BJ (cell line): ENCODE measurements around the gene NRP2. TPM values are rescaled to one million over a fixed set of nuclear protein-coding genes. Genes with fewer than 3 reads are reported as not detected.

Experiments
- CTCF ChIA-PET: fragments of 350-600 bp; formaldehyde crosslinking; extraction: SDS; loops from one replicate; lab custom pipeline; 2021; ENCODE audit warnings: antibody characterized with exemption, inconsistent platforms; lab: Yijun Ruan, JAX
- POLR2A ChIA-PET: fragments of 300-600 bp; sonication (Branson Sonifier 250); formaldehyde crosslinking; extraction: SDS; loops from one replicate; lab custom pipeline; 2021; ENCODE audit warnings: antibody characterized with exemption; lab: Charles Lee
- DNase-seq: peaks from one replicate; pipeline ENCODE4 v3.0.0-alpha.2; 2011; ENCODE audit warnings: low read depth
- H3K27me3 ChIP-seq: 2 replicates; pipeline ENCODE4 v1.6.0; 2011; ENCODE audit warnings: low read length; ENCODE audit not compliant: control insufficient read depth, insufficient read depth
- H3K36me3 ChIP-seq: 2 replicates; pipeline ENCODE4 v1.5.1; 2011; ENCODE audit warnings: low read length; ENCODE audit not compliant: control insufficient read depth, insufficient read depth
- H3K4me3 ChIP-seq: 2 replicates; pipeline ENCODE4 v1.5.1; 2011; ENCODE audit warnings: low read depth, mild to moderate bottlenecking, control low read depth, low read length
- polyA plus RNA-seq: library from polyadenylated mRNA; depleted of rRNA; stranded (reverse); fragments of >200 nt; gene quantifications from 2 replicates; pipeline ENCODE4 v1.2.3, GENCODE V29; 2011
- TF ChIP-seq, protein P1 (sequence below): IDR thresholded peaks from 2 replicates; pipeline ENCODE4 v1.5.1; 2011; ENCODE audit warnings: low read depth, mild to moderate bottlenecking, control low read depth, inconsistent platforms, low read length, moderate library complexity; ENCODE audit not compliant: insufficient read depth

Gene NRP2
- polyA plus RNA-seq, 1 experiment = 19.7 TPM

- TF ChIP-seq, protein P1, sequence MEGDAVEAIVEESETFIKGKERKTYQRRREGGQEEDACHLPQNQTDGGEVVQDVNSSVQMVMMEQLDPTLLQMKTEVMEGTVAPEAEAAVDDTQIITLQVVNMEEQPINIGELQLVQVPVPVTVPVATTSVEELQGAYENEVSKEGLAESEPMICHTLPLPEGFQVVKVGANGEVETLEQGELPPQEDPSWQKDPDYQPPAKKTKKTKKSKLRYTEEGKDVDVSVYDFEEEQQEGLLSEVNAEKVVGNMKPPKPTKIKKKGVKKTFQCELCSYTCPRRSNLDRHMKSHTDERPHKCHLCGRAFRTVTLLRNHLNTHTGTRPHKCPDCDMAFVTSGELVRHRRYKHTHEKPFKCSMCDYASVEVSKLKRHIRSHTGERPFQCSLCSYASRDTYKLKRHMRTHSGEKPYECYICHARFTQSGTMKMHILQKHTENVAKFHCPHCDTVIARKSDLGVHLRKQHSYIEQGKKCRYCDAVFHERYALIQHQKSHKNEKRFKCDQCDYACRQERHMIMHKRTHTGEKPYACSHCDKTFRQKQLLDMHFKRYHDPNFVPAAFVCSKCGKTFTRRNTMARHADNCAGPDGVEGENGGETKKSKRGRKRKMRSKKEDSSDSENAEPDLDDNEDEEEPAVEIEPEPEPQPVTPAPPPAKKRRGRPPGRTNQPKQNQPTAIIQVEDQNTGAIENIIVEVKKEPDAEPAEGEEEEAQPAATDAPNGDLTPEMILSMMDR = no peak
- ChIA-PET CTCF (interaction anchor here (3.2 kb wide), 1 partner anchor 13 kb away, joined by 10 read pairs; no protein-coding TSS in a partner anchor), POLR2A (no interaction called here)
- no peaks in the 10 kb centered on the region for H3K27me3 ChIP-seq
- H3K4me3 ChIP-seq = no peak overlapping the region
- H3K36me3 ChIP-seq = no peaks in the 10 kb centered on the region
- DNase-seq = no peak
These were observed 51.3 kb downstream of the NRP2 start for GRCh38 chr2:205733648-205734047.

- H3K27me3 ChIP-seq = no peaks in the 10 kb centered on the region
- POLR2A ChIA-PET = no interaction called here
- CTCF ChIA-PET = interaction anchor here (2.1 kb wide), 1 partner anchor 11 kb away, joined by 10 read pairs; no protein-coding TSS in a partner anchor
- H3K4me3 ChIP-seq = no peak overlapping the region
- TF ChIP-seq, protein P1 = no peak
- no peak for DNase-seq
- no peaks in the 10 kb centered on the region for H3K36me3 ChIP-seq
These were observed 52.2 kb downstream of the NRP2 start for GRCh38 chr2:205734436-205735037.

DNA sequence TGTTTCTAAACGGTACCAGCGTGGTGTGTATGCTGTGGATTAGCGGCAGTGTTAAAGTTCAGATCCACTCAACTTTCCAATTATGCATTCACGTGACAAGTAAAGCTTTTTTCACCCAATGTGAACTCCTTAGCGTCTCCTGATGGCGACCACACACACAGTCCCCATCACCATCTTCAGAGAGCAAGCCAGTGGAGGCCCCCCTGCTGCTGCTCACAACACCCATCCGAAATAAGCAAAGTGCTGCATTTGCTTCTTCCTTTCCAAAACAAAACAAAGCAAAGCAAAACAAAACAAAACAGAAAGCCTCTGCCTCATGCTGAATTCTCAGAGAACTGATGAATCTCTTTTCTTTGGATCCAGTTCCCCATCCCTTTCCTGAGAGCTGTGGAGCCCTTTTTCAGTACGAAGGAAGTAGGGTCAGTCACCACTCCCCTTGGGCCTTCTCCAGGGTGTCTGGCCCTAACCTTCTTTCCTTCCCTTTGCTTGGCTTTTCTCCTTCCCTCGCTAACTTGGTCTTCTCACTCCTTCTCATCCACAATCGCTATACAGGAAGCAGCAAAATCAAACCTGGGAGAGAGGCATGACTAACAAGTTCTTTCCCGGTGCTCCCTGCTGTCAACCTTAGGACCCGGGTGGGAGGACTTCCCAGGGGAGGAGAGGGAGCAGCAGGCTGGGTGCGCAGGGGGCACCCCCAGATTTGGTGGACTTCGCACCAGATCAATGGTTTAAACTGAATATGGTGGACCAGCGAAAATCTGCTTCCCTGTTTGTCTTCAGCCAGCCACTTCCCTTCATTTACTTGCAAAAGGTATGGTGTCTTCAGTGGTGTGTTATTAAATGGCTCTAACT lies 56.0 kb downstream of the NRP2 start:
- CTCF ChIA-PET = no interaction called here
- POLR2A ChIA-PET = no interaction called here
- no peaks in the 10 kb centered on the region for H3K27me3 ChIP-seq
- no peak for DNase-seq
- TF ChIP-seq, protein P1 = no peak
- no peak overlapping the region for H3K4me3 ChIP-seq
- H3K36me3 ChIP-seq = no peaks in the 10 kb centered on the region

GRCh38 chr2:205739620-205740019 lies 57.3 kb downstream of the NRP2 start:
- POLR2A ChIA-PET = no interaction called here
- CTCF ChIA-PET = no interaction called here
- TF ChIP-seq, protein P1 = no peak
- H3K4me3 ChIP-seq = no peak overlapping the region
- H3K36me3 ChIP-seq = no peaks in the 10 kb centered on the region
- DNase-seq = no peak
- no peaks in the 10 kb centered on the region for H3K27me3 ChIP-seq

GRCh38 chr2:205740381-205740780 lies 58.1 kb downstream of the NRP2 start:
- DNase-seq = no peak
- Histone ChIP-seq H3K36me3 (no peaks in the 10 kb centered on the region), H3K4me3 (no peak overlapping the region), H3K27me3 (no peaks in the 10 kb centered on the region)
- ChIA-PET POLR2A (no interaction called here), CTCF (no interaction called here)
- TF ChIP-seq, protein P1 = no peak
